ENCODE measurements around the gene SLC10A7.
A peak's percentile ranks its signal among the peaks of the same experiment; 100 is the strongest.

Gene SLC10A7

GRCh38 chr4:146269228-146269653 is 252.5 kb downstream of the SLC10A7 start:
- peak overlapping the region; percentile 71 for H3K4me2 ChIP-seq (ENCODE audit: low read length)
- H4K20me1 ChIP-seq (ENCODE audit: insufficient read depth, low read length): no peaks in the 10 kb centered on the region
- H3K4me1 ChIP-seq (ENCODE audit: low read length): peaks cover 59% of the 10 kb centered on the region

GRCh38 chr4:146267826-146268225 is 253.9 kb downstream of the SLC10A7 start:
- peaks cover 8% of the 10 kb centered on the region for H3K36me3 ChIP-seq (replicated peaks; ENCODE audit: low read depth, low read length)
- TF ChIP-seq EZH2phosphoT487 (IDR thresholded peaks at IDR 0.05; ENCODE audit: low read depth) (no peak), CTCF (IDR thresholded peaks at IDR 0.05; ENCODE audit: low read depth, low read length) (no peak)
- no peaks in the 10 kb centered on the region for H4K20me1 ChIP-seq (ENCODE audit: insufficient read depth, low read length)
- no peak overlapping the region for H2AFZ ChIP-seq (ENCODE audit: low read depth, low read length)
- no peak overlapping the region for H3K4me2 ChIP-seq (ENCODE audit: low read length)
- no peaks in the 10 kb centered on the region for H3K79me2 ChIP-seq (ENCODE audit: low read length)
- H3K27ac ChIP-seq (ENCODE audit: low read length): no peak overlapping the region
- H3K9me3 ChIP-seq (ENCODE audit: insufficient read depth, low read length): no peaks in the 10 kb centered on the region
- no peak overlapping the region for H3K9ac ChIP-seq (ENCODE audit: low read length)
- no peak overlapping the region for H3K4me3 ChIP-seq (ENCODE audit: low read length)
- H3K4me1 ChIP-seq (ENCODE audit: low read length): peaks cover 44% of the 10 kb centered on the region
- H3K27me3 ChIP-seq (ENCODE audit: low read depth, low read length): no peaks in the 10 kb centered on the region

More at GRCh38 chr4:146269228-146269653, 252.5 kb downstream of the SLC10A7 start:
- H3K27ac ChIP-seq (ENCODE audit: low read length): peak overlapping the region; percentile 41
- H3K9me3 ChIP-seq (ENCODE audit: insufficient read depth, low read length): no peaks in the 10 kb centered on the region
- H3K79me2 ChIP-seq (ENCODE audit: low read length): no peaks in the 10 kb centered on the region
- peaks cover 8% of the 10 kb centered on the region for H3K36me3 ChIP-seq (replicated peaks; ENCODE audit: low read depth, low read length)
- no peak overlapping the region for H3K9ac ChIP-seq (ENCODE audit: low read length)
- no peaks in the 10 kb centered on the region for H3K27me3 ChIP-seq (ENCODE audit: low read depth, low read length)
- TF ChIP-seq CTCF (IDR thresholded peaks at IDR 0.05; ENCODE audit: low read depth, low read length) (no peak), EZH2phosphoT487 (IDR thresholded peaks at IDR 0.05; ENCODE audit: low read depth) (no peak)
- H3K4me3 ChIP-seq (ENCODE audit: low read length): peak overlapping the region; percentile 20
- no peak overlapping the region for H2AFZ ChIP-seq (ENCODE audit: low read depth, low read length)

- no peaks in the 10 kb centered on the region for H3K27me3 ChIP-seq (ENCODE audit: low read depth, low read length)
- H3K9ac ChIP-seq (ENCODE audit: low read length): no peak overlapping the region
- H3K79me2 ChIP-seq (ENCODE audit: low read length): no peaks in the 10 kb centered on the region
- H3K4me2 ChIP-seq (ENCODE audit: low read length): no peak overlapping the region
- no peak overlapping the region for H3K27ac ChIP-seq (ENCODE audit: low read length)
- no peak overlapping the region for H3K4me3 ChIP-seq (ENCODE audit: low read length)
- no peaks in the 10 kb centered on the region for H4K20me1 ChIP-seq (ENCODE audit: insufficient read depth, low read length)
- no peak overlapping the region for H2AFZ ChIP-seq (ENCODE audit: low read depth, low read length)
- peaks cover 26% of the 10 kb centered on the region for H3K4me1 ChIP-seq (ENCODE audit: low read length)
- no peak for TF ChIP-seq CTCF (IDR thresholded peaks at IDR 0.05; ENCODE audit: low read depth, low read length)
- TF ChIP-seq EZH2phosphoT487 (IDR thresholded peaks at IDR 0.05; ENCODE audit: low read depth): no peak
- H3K36me3 ChIP-seq (replicated peaks; ENCODE audit: low read depth, low read length): no peaks in the 10 kb centered on the region
- no peaks in the 10 kb centered on the region for H3K9me3 ChIP-seq (ENCODE audit: insufficient read depth, low read length)
Observed at GRCh38 chr4:146265950-146266490, 255.7 kb downstream of the SLC10A7 start.

GRCh38 chr4:146263793-146264192 is 257.9 kb downstream of the SLC10A7 start:
- Histone ChIP-seq H2AFZ (ENCODE audit: low read depth, low read length) (no peak overlapping the region), H3K4me1 (ENCODE audit: low read length) (peaks cover 4% of the 10 kb centered on the region), H3K4me3 (ENCODE audit: low read length) (no peak overlapping the region), H3K36me3 (replicated peaks; ENCODE audit: low read depth, low read length) (no peaks in the 10 kb centered on the region), H3K4me2 (ENCODE audit: low read length) (no peak overlapping the region), H3K9me3 (ENCODE audit: insufficient read depth, low read length) (no peaks in the 10 kb centered on the region), H3K9ac (ENCODE audit: low read length) (no peak overlapping the region), H4K20me1 (ENCODE audit: insufficient read depth, low read length) (no peaks in the 10 kb centered on the region), H3K27ac (ENCODE audit: low read length) (no peak overlapping the region), H3K27me3 (ENCODE audit: low read depth, low read length) (no peaks in the 10 kb centered on the region), H3K79me2 (ENCODE audit: low read length) (no peaks in the 10 kb centered on the region)
- TF ChIP-seq EZH2phosphoT487 (IDR thresholded peaks at IDR 0.05; ENCODE audit: low read depth) (no peak), CTCF (IDR thresholded peaks at IDR 0.05; ENCODE audit: low read depth, low read length) (no peak)
